ENCODE data around the gene E2F3. TPM values are rescaled to one million over a fixed set of nuclear protein-coding genes. Genes with fewer than 3 reads are reported as not detected.

E2F3 gene
- total RNA-seq, 1 donor from 2014 or later = 16.8 TPM

GRCh38 chr6:20439558-20439957, 37.9 kb downstream of the E2F3 start:
- Mint-ChIP-seq H3K36me3 (ENCODE audit: low read depth) (peaks cover 8% of the 10 kb centered on the region), H3K9me3 (ENCODE audit: low read depth) (peaks cover 3% of the 10 kb centered on the region), H3K4me1 (ENCODE audit: low read depth) (peaks cover 18% of the 10 kb centered on the region), H3K27me3 (ENCODE audit: low read depth) (no peaks in the 10 kb centered on the region), H3K4me3 (ENCODE audit: unreplicated experiment) (no peak overlapping the region), H3K27ac (ENCODE audit: unreplicated experiment) (no peak overlapping the region)
- no peak for DNase-seq (ENCODE audit: low spot score)
- TF ChIP-seq CTCF (IDR thresholded peaks at IDR 0.05) = no peak

GRCh38 chr6:20440296-20440695, 38.6 kb downstream of the E2F3 start:
- no peak overlapping the region for H3K4me3 Mint-ChIP-seq (ENCODE audit: unreplicated experiment)
- H3K9me3 Mint-ChIP-seq (ENCODE audit: low read depth) = peaks cover 3% of the 10 kb centered on the region
- H3K27ac Mint-ChIP-seq (ENCODE audit: unreplicated experiment) = no peak overlapping the region
- TF ChIP-seq CTCF (IDR thresholded peaks at IDR 0.05) = no peak
- peaks cover 22% of the 10 kb centered on the region for H3K4me1 Mint-ChIP-seq (ENCODE audit: low read depth)
- H3K27me3 Mint-ChIP-seq (ENCODE audit: low read depth) = no peaks in the 10 kb centered on the region
- DNase-seq (ENCODE audit: low spot score) = no peak
- H3K36me3 Mint-ChIP-seq (ENCODE audit: low read depth) = peaks cover 8% of the 10 kb centered on the region

- no peak for TF ChIP-seq CTCF (IDR thresholded peaks at IDR 0.05)
- Mint-ChIP-seq H3K9me3 (ENCODE audit: low read depth) (peaks cover 3% of the 10 kb centered on the region), H3K27me3 (ENCODE audit: low read depth) (no peaks in the 10 kb centered on the region), H3K4me3 (ENCODE audit: unreplicated experiment) (no peak overlapping the region), H3K4me1 (ENCODE audit: low read depth) (peaks cover 22% of the 10 kb centered on the region), H3K36me3 (ENCODE audit: low read depth) (peaks cover 8% of the 10 kb centered on the region), H3K27ac (ENCODE audit: unreplicated experiment) (no peak overlapping the region)
- no peak for DNase-seq (ENCODE audit: low spot score)
Measured at GRCh38 chr6:20441236-20441635, 39.6 kb downstream of the E2F3 start.

- no peak for TF ChIP-seq CTCF (IDR thresholded peaks at IDR 0.05)
- Mint-ChIP-seq H3K36me3 (ENCODE audit: low read depth) (peaks cover 8% of the 10 kb centered on the region), H3K4me1 (ENCODE audit: low read depth) (peaks cover 24% of the 10 kb centered on the region), H3K27ac (ENCODE audit: unreplicated experiment) (no peak overlapping the region), H3K27me3 (ENCODE audit: low read depth) (no peaks in the 10 kb centered on the region), H3K4me3 (ENCODE audit: unreplicated experiment) (no peak overlapping the region), H3K9me3 (ENCODE audit: low read depth) (peaks cover 3% of the 10 kb centered on the region)
- no peak for DNase-seq (ENCODE audit: low spot score)
Measured at GRCh38 chr6:20441921-20442320, 40.2 kb downstream of the E2F3 start.

- no peak overlapping the region for H3K27ac Mint-ChIP-seq (ENCODE audit: unreplicated experiment)
Measured at GRCh38 chr6:20444786-20445271, 43.1 kb downstream of the E2F3 start.

More at GRCh38 chr6:20444786-20445271, 43.1 kb downstream of the E2F3 start:
- no peak for DNase-seq (ENCODE audit: low spot score)
- Mint-ChIP-seq H3K4me3 (ENCODE audit: unreplicated experiment) (no peak overlapping the region), H3K27me3 (ENCODE audit: low read depth) (no peaks in the 10 kb centered on the region), H3K36me3 (ENCODE audit: low read depth) (peaks cover 7% of the 10 kb centered on the region), H3K9me3 (ENCODE audit: low read depth) (peaks cover 2% of the 10 kb centered on the region), H3K4me1 (ENCODE audit: low read depth) (peaks cover 20% of the 10 kb centered on the region)
- no peak for TF ChIP-seq CTCF (IDR thresholded peaks at IDR 0.05)

Data from chondrocyte (in vitro differentiated cells).